NAMALWA (cell line): Measurements from ENCODE around the gene GRIN3A.
A peak's percentile ranks its signal among the peaks of the same experiment; 100 is the strongest.
"Not testable (repeated sequence)": the region's sequence is repeated elsewhere in the genome, so short reads cannot be mapped to it uniquely, and the experiment has no call there.

ENCODE experiments used
- DNase-seq: peaks from one replicate; pipeline ENCODE4 v3.0.0-alpha.2; 2015; ENCODE audit warnings: low spot score

The GRIN3A gene

DNA sequence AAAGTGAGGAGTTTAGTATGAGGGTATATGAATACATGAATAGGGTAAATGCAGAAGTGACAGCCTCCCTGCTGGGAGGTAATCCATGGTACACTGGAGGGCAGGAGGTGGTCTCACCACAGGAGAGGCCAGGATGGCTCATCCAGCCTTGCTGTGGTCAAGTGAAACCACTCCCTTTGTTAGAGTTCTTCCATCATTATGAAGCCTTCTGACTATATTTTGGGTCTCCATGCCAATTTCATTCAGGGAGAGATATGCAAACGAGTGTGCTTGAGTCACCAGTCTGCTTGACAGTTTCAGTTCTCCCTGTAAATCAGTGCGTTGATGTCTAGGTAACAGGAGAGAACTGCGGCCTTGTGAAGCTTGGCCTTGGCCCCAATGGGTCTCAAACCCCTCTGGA, 160.1 kb downstream of the GRIN3A start:
- DNase-seq = peak; percentile 15

DNA sequence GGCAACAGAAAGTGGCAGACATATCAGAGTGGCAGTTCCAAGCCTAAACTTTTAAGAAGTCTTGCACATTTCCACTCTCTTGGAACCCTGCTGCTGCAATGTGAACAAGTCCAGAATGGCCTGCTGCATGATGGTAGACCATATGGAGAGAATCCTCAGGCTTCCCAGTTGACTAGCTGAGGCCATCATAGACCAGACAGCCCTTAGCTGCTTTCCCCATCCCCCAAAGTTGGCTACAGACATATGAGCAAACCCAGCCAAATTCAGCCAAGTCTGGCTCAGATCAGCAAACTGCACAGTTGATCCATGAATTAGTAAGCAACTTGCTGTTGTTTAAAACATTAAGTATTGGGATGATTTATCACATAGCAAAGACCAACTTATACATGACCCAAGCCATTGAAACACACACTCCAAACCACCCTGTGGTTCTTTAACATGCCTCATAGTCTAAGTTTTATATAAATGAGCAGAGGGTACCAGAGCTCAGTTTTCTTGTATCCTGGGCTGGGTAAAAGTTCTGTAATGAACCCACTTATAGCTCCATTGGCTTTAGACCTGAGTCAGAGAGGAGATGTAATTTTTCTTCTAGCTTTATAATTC, 163.6 kb downstream of the GRIN3A start:
- DNase-seq = no peak

DNA sequence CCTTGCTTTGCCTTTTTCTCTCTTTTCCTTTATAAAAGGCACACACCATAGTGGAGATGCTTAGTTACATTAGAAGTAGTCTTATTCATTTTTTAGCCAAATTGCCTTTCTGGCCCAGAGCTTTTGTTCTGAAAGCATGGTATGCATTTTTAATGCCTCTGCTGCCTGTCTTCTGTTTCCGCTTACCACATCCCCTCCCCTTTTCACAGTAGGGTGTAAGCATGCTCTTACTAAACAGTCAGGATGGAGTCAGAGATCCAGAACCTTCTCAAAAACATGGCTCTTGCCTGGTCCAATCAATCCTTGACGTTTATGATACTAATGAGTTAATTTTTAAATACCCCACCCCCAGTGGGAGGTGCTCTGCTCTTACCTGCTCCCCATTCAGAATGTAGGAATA, 166.1 kb downstream of the GRIN3A start:
- no peak for DNase-seq

DNA sequence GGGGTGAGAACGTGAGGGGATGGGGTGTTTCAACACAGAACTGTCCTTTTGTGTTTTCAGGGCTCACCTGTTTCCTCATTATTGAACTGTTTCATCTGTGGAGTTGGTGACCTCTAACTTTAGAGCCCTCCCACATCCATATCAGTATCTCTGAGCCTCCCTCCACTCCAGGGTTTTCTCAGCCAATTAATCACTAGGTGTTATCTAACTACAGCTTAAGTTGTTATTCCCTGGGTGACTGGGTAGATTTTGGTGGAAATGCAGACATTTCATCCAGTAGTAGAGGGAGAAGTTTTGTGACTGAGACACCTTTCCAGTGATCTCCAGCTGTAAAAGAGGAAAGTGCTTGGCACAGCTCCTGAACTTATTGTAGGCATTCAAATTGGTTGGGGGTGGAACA, 167.3 kb downstream of the GRIN3A start:
- DNase-seq = no peak

DNA sequence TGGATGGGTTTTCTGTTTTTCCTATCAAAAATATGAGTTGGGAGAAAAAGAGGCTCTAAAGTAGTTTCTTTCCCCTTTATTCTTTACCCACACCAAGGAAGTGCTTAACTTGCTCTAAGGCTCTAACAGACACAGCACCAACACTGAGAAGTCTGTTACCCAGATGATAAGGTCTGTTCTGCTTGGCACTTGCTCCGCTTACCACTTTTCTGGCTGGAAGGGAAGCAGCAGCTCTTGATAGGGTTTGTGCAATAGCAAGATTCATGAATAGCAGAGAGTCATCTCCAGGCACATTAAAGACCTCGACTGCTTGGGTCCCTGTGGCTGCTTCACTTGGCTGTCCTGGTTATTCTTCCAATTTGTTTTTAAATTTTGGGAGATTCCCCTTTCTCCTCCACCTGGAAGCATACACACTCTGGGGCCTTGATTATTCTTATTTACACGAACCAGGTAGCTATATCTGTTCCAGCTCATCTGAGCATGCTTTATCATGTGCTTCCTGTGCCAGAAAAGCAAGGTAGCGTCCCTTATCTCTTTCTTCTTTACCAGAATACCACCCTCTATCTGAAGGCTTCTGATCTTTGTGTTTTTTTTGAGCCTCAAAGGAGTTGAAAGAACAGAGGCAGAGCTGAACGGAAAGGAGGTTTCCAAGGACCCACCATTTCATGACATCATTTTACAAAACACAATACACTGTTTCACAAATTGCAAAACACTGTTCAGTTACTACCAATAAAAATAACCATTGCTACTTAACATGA, 168.5 kb downstream of the GRIN3A start:
- no peak for DNase-seq

DNA sequence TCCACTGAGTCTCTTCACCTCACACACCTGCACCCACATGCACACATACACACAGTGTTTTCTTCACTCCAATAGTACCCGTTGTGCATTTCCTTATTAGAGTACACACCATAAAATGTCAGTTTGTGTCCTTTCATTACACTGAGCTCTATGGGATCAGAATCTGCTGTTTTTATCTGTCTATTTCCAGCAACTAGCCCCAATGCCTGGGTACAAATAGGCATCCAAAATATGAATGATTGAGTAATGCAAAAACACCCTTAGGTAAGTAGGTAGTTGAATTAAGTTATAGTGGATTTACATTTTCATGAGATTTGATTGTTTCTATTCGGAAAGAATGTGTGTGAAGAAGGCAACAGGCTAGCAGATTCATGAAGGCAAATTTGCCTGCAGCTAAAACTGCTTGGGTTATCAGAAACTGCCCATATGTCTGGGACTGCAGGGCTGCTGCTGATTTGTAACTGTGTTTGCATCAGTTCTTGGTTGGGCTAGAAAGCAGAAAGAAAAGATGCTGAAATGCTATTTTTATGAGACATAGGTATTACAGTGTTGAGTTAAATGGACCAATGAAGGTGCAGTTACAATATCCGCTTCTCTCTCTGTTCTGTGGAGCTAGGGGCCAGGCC, 170.6 kb downstream of the GRIN3A start:
- no peak for DNase-seq

DNA sequence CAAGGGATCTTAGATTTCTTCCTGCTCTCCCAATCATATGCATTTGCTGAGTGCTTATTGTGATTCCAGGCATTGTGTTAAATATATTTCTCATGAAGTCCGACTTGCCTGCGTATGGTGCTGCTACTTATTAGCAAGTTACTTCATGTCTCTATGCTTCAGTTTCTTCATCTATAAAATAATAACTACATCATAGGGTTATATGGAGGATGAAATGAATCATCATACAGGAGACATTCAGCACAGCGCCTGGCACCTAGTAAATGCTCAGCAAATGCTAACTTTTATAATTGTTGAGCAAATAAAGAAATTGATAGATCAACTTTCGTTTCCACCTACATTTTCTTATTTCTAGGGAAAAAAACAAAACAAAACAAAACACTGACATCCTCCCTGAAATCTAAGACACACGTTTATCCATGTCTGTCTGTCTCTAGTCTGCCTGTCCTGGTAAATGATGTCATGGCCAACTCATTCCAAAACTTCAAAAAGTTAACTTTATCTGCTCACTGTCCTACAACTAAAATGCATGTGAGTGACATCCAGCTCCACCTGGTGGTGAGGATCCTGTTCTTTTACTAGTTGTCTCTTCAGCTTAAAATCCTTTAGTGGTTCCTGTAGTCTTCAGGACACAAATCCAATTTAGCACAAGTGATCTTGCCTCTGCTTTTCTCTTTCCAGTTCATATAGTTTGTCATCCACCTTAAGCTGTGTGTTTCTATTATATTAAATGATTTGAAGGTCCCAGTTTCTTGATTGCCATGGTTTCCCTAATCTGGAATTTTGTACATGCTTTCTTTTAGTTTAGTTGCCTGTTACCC, 171.3 kb downstream of the GRIN3A start:
- DNase-seq = peak; percentile 51

DNA sequence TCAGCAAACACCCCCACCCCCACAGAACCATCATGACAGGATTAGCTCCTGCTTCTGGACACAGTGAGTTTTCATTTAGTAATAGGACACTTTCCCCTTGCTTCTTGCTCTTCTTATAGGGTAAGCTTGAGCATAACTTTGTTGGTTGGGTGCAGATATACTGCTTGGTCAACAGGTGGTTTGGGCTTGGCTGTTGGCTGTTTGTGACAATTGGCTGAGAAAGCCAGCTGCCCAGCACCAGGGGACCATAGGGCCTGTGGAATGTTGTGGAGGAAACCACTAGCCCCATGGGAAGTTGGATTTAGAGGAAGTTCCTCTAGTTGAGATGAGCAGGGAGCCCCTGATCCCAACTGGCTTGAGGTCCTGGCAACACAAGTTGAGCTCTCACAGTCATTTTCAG, 174.2 kb downstream of the GRIN3A start:
- no peak for DNase-seq

DNA sequence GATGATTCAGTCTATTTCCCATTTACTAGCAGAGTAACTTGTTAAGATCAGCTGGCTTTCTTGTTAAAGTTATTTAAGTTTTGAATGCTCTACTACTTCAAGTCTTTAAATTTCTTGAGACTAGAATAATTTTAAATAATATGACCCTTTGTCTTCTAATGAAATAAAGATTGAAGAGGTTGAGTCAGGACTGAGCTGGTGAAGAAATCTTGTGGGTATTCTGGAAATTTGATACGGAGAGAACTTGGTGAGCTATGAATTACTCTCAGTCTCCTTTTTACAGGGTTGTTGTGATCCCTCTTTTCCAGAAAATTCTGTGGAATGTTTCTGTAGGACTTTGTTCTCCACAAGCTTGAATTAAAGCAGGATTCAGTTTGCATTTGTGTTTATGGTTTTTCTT, 175.5 kb downstream of the GRIN3A start:
- DNase-seq = no peak

DNA sequence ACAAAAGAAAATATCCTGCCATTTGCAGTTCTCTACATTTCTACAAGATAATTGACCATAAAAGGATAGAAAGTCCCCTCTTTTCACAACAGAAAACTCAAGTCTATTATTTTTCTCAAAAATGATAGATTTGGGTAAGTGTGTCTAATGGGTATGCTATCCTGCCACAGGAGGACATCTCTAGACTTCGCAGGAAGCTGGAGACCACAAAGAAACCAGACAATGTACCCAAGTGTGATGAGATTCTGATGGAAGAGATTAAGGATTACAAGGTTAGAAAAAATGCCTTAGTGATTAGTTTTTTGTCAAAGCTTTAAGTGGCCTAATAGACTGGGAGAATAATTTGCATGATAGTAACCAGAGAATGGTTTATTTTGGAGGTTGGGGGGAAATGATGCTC, 176.7 kb downstream of the GRIN3A start:
- no peak for DNase-seq

DNA sequence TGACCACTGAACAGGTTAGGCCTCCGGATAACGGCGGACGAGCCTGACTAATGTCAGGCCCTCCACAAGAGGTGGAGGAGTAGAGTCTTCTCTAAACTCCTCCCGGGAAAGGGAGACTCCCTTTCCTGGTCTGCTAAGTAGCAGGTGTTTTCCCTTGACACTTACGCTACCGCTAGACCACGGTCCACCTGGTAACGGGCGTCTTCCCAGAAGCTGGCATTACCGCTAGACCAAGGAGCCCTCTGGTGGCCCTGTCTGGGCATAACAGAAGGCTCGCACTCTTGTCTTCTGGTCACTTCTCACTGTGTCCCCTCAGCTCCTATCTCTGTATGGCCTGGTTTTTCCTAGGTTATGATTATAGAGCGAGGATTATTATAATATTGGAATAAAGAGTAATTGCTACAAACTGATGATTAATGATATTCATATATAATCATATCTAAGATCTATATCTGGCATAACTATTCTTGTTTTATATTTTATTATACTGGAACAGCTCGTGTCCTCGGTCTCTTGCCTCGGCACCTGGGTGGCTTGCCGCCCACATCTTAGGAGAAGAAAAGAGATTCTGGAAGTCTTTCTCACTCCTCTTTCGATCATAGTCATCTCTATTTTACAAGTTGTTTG, 188.9 kb downstream of the GRIN3A start:
- DNase-seq = not testable (repeated sequence)

DNA sequence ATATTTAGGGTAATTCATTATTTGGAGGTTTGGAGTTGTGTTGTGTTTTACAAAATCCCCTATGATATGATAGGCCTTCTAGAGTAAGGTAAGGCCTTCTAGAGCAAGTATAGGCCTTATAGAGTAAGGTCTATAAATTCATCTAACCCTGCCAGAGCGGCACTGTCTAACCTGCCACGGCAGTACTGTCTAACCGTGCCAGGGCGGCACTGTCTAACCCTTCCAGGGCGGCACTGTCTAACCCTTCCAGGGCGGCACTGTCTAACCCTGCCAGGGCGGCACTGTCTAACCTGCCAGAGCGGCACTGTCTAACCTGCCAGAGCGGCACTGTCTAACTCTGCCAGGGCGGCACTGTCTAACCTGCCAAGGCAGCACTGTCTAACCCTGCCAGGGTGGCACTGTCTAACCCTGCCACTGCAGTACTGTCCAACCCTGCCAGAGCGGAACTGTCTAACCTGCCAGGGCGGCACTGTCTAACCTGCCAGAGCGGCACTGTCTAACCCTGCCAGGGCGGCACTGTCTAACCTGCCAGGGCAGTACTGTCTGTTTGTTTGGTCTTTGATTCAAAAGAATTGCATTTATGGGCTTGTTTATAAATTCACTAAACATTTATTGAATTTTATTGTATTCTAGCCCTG, 195.2 kb downstream of the GRIN3A start:
- DNase-seq = no peak

DNA sequence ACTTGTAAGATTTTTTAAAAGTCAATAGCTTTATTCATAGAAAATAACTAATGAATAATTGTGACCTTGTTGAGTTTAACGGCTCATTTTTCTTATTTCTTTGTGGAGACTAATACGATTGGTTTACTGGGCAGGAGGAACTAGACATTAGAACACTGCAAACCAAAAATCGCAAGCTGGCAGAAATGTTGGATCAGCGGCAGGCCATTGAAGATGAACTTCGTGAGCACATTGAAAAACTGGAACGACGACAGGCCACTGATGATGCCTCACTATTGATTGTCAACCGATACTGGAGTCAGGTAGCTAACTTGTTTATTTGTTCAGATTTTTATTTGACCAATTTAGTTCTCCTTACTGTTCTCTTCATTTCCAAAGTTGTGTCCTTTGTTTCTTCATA, 198.4 kb downstream of the GRIN3A start:
- DNase-seq = no peak

DNA sequence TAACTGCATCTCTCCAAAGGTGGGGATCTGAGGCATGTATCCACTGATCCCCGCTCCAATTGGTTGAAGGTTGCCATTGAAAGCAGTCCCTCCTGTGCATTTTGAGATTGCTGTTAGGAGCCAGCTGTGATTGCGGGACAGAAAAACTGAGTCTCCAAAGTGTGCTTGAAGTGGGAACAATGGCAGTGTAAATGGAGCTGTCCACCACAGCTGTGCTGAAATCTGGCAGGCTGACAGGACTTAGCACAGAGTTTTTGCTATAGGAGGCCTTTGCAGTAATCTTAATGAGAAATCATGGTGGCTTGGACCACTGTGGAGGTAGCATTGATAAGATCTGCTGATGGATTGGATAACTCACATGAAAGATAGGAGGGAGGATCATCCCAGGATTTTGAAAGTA, 201.5 kb downstream of the GRIN3A start:
- DNase-seq = peak; percentile 22

DNA sequence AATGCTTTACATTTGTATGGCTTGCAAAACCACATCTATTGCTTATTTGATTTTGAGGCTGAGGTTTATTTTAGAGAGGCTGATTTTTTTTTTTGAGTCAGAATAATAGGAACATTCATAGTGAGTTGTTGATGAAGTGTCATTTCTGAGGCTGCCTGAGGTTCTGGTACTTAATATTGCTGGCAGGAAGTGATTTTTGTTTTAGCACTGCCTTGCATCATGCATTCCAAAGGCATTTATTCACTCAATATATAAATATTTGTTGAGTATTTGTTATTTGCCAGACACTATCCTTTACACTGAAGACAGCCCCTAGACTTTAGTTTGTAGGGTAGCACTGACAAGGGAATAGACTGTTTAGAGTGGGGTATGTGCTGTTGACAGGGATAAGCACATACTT, 202.1 kb downstream of the GRIN3A start:
- no peak for DNase-seq

DNA sequence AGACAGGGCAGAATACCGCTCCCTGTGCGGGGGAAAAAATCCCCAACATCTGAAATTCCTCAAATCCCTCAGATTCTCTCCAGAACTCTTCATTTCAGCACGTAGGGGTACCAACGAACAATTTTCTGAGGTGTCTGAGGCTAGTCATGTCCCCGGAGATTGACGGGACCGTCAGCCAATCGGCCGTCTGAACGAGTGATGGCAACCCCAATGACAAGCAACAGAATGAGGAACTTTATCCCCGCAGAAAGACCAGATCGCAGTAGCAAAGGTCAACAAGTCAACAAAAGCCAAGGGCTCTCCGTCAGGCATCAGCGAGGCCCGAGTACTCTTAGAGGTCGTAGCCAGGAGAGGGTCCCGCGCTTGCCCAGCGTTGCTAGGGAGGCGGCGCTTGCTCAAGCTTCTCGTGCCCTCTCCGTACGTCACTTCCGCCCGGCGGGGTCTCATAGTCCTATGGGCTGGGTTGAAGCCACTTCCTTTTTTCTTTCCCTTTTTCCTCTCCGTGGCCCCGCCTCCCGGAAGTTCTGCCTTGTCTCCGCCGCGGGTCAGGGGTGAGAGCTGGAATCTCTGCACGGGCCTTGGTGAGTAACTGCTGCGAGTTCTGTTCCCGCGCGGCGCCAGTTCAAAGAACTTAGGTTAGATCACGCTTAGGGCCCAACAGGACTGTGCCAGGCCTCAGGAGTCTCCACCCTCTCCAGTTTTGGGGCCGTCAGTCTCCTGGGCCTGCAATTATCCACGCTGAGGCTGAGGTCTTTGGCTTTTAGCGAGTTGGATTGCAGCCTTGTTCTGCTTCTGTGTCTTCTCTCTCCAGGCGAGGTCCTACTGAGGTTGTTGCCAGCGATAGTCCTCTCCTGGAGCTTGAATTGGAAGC, 204.9 kb downstream of the GRIN3A start, which contains the start of gene RNF20:
Gene RNF20, plus strand, starts transcription at position 520 of the 871 bp plus-strand sequence. CDS start 1,571 bp downstream, outside the sequence.
- DNase-seq = peak; percentile 99

DNA sequence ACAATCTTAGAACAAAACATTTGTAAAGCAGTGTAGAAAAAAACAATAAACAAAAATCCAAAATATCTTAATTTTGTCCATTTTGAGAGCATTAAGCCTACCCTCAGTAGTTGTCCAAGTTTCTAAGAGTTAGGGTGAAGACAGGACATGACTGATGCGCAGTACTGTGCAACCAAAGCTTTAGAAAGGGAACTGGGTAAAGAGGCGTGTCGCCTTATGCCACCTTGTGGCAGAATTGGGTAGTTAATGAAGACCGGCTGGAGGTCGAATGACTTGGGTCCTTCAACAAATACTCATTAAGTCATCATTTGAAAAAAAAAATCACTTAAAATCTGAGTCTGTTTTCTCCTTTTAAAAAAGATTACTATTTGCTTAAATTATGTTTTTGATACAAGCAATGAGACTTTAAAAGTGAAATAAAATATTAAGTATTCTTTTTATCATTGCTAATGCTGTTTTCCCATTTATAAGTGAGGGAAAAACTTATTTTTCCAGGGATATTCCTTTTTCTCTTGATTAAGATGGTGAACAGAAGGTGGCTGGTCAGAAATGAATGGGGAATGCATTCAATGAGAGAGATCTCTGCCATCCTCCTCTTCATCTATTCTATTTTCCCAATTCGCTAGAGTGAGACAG, 208.3 kb downstream of the GRIN3A start:
- peak; percentile 92 for DNase-seq

DNA sequence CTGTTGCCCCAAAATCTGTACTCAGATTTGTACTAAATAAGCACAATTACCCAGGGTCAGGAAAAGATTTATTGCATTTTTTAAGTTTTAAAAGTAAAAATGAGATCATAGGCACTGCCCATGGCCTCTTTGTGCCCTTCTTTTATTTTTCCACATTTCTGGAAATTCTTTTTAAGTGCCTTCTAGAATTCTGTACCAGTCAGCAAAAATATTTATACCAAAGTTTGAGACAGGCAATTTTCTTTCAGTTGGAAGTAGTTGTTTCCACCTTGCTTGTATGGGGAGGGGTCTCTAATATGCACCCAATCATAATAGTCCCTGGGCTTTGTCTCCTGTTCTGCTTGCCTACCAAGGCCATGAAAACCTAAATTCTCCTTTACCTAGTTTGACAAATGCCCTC, 210.4 kb downstream of the GRIN3A start:
- DNase-seq = no peak

DNA sequence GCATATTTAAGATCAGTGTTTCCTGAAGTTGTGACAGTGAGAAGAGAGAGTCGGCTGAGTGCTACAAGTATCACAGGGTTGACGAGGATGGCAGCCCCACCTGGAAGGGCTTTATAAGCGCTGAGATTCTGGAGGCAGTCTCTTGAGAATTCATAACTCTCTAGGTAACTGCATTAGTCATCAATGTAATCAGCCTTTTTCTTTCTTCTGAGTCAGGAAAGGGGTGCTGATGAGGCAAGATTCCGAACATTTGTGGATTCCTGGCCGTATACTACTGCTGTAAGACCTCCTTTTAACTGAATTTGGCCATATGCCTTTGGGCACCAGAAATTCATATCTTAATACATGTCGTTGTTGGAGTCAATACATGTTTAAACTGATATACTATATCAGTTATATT, 211.4 kb downstream of the GRIN3A start:
- no peak for DNase-seq

DNA sequence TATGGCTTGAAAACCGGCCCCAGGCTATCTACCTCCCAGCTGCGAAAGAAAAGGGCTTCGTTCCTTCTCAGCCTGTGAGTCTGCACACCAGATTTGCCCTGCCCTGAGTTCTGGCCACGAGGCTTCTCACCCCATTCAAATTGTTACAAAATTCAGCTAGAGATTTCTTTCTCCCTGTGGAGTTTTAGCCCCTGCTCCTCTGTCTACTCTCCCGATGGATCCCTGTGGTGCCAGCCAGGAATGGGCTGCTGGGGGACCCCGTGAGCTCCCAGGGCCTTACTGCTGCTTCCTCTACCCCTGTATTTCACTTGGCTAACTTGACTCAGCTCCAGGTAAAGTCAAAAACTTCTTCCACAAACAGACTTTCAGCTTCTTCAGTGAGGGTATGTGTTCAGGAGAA, 214.1 kb downstream of the GRIN3A start:
- DNase-seq = no peak
